HepG2 (cell line): ENCODE data around the gene ANKRD11. TPM values are rescaled to one million over a fixed set of nuclear protein-coding genes. Genes with fewer than 3 reads are reported as not detected.

ENCODE experiments used
- ARNT2 ChIP-seq: sonication (generic); formaldehyde crosslinking; IDR thresholded peaks from 2 replicates; pipeline ENCODE4 v1.8.0; 2022; ENCODE audit warnings: mild to moderate bottlenecking, low read depth, missing genetic modification reagents, moderate library complexity
- ATAD3A ChIP-seq: sonication (generic); formaldehyde crosslinking; IDR thresholded peaks from 2 replicates; pipeline ENCODE4 v1.4.0; 2020; ENCODE audit warnings: missing genetic modification reagents
- ATF7-NPFF ChIP-seq: sonication (generic); formaldehyde crosslinking; IDR thresholded peaks from 2 replicates; pipeline ENCODE4 v1.8.1; 2023; ENCODE audit warnings: mild to moderate bottlenecking, low read depth, missing genetic modification reagents, moderate library complexity
- FOXA3 ChIP-seq: IDR thresholded peaks from 2 replicates; pipeline ENCODE4 v1.6.1; 2016; ENCODE audit warnings: missing genetic modification reagents, missing compliant biosample characterization
- IKZF1 ChIP-seq: fragments of 450-650 bp; IDR thresholded peaks from 2 replicates; pipeline ENCODE4 v1.7.1; 2016
- MEF2D ChIP-seq: sonication (generic); formaldehyde crosslinking; IDR thresholded peaks from 2 replicates; pipeline ENCODE4 v1.5.1; 2020; ENCODE audit warnings: mild to moderate bottlenecking, missing genetic modification reagents
- MXI1 ChIP-seq: IDR thresholded peaks from 3 replicates; pipeline ENCODE4 v1.6.1; 2012; ENCODE audit warnings: low read depth, low read length, inconsistent platforms, borderline replicate concordance
- ONECUT2 ChIP-seq: sonication (generic); formaldehyde crosslinking; IDR thresholded peaks from 2 replicates; pipeline ENCODE4 v1.4.0; 2020; ENCODE audit warnings: missing genetic modification reagents
- PITX1 ChIP-seq: sonication (generic); formaldehyde crosslinking; IDR thresholded peaks from 2 replicates; pipeline ENCODE4 v1.5.1; 2020; ENCODE audit warnings: mild to moderate bottlenecking, missing genetic modification reagents
- SIN3B ChIP-seq: fragments of 150-350 bp; IDR thresholded peaks from 2 replicates; pipeline ENCODE4 v1.6.1; 2014; ENCODE audit warnings: low read length
- SMAD3 ChIP-seq: sonication (generic); formaldehyde crosslinking; IDR thresholded peaks from 2 replicates; pipeline ENCODE4 v1.4.0; 2020; ENCODE audit warnings: missing genetic modification reagents
- ZC3H4 ChIP-seq: sonication (generic); formaldehyde crosslinking; IDR thresholded peaks from 2 replicates; pipeline ENCODE4 v1.4.0; 2020; ENCODE audit warnings: missing genetic modification reagents, borderline replicate concordance
- ZNF17 ChIP-seq: sonication (generic); formaldehyde crosslinking; IDR thresholded peaks from 2 replicates; pipeline ENCODE4 v1.5.0; 2020; ENCODE audit warnings: mild to moderate bottlenecking, missing genetic modification reagents
- ZNF234 ChIP-seq: sonication (generic); formaldehyde crosslinking; conservative IDR thresholded peaks from 2 replicates; pipeline ENCODE4 v1.5.1; 2020; ENCODE audit warnings: mild to moderate bottlenecking, missing genetic modification reagents
- ZNF549 ChIP-seq: sonication (generic); formaldehyde crosslinking; IDR thresholded peaks from 2 replicates; pipeline ENCODE4 v1.5.0; 2020; ENCODE audit warnings: missing genetic modification reagents
- ZNF562 ChIP-seq: sonication (generic); formaldehyde crosslinking; IDR thresholded peaks from 2 replicates; pipeline ENCODE4 v1.8.0; 2022; ENCODE audit warnings: missing genetic modification reagents, borderline replicate concordance
- ZNF777 ChIP-seq: sonication (generic); formaldehyde crosslinking; IDR thresholded peaks from 2 replicates; pipeline ENCODE4 v1.4.0; 2020; ENCODE audit warnings: missing genetic modification reagents
- ZSCAN12 ChIP-seq: sonication (generic); formaldehyde crosslinking; IDR thresholded peaks from 2 replicates; pipeline ENCODE4 v1.9.0; 2021; ENCODE audit warnings: mild to moderate bottlenecking, missing genetic modification reagents
- polyA plus RNA-seq, 8 experiments: library from polyadenylated mRNA; depleted of rRNA in 3 of 8; stranded (reverse) in 7 of 8; unstranded in 1 of 8; fragments of >200 nt; fragmentation: Illumina TruSeq in 4 of 8; extraction: Trizol in 4 of 8; gene quantifications; 2 replicates each; pipeline versions ENCODE4 v1.2.1 to v1.2.3, GENCODE V29; 2011 to 2016; ENCODE audit warnings: low read depth in 4 of 8, missing spikeins in 1 of 8, mixed read lengths in 1 of 8; ENCODE audit not compliant: insufficient read depth in 1 of 8
- total RNA-seq, 5 experiments: library from RNA; depleted of rRNA; stranded (reverse); fragments of >200 nt; fragmentation: Illumina TruSeq; extraction: Trizol; gene quantifications; 2 replicates each; pipeline ENCODE4 v1.2.3, GENCODE V29; 2016; ENCODE audit warnings: low read depth in 1 of 5
- TF ChIP-seq, protein P1 (sequence below): sonication (generic); formaldehyde crosslinking; IDR thresholded peaks from 2 replicates; pipeline ENCODE4 v1.4.0; 2020; ENCODE audit warnings: mild to moderate bottlenecking, missing genetic modification reagents
- TF ChIP-seq, protein P2 (sequence below): sonication (generic); formaldehyde crosslinking; IDR thresholded peaks from 2 replicates; pipeline ENCODE4 v1.4.0; 2020; ENCODE audit warnings: missing genetic modification reagents, borderline replicate concordance
- TF ChIP-seq, protein P3 (sequence below): sonication (generic); formaldehyde crosslinking; IDR thresholded peaks from 2 replicates; pipeline ENCODE4 v1.4.0; 2020; ENCODE audit warnings: missing genetic modification reagents
- TF ChIP-seq, protein P4 (sequence below): sonication (generic); formaldehyde crosslinking; IDR thresholded peaks from 2 replicates; pipeline ENCODE4 v1.9.0; 2022; ENCODE audit warnings: low read depth, missing genetic modification reagents
- TF ChIP-seq, protein P5 (sequence below): sonication (generic); formaldehyde crosslinking; IDR thresholded peaks from 2 replicates; pipeline ENCODE4 v1.5.0; 2020; ENCODE audit warnings: missing genetic modification reagents, mild to moderate bottlenecking, borderline replicate concordance

ANKRD11 gene
- total and polyA plus RNA-seq, 2 of the 13 experiments (the other 11 are each of a cell fraction or from before 2014, with no cell fraction given), result 21.4 to 38.4 TPM

DNA sequence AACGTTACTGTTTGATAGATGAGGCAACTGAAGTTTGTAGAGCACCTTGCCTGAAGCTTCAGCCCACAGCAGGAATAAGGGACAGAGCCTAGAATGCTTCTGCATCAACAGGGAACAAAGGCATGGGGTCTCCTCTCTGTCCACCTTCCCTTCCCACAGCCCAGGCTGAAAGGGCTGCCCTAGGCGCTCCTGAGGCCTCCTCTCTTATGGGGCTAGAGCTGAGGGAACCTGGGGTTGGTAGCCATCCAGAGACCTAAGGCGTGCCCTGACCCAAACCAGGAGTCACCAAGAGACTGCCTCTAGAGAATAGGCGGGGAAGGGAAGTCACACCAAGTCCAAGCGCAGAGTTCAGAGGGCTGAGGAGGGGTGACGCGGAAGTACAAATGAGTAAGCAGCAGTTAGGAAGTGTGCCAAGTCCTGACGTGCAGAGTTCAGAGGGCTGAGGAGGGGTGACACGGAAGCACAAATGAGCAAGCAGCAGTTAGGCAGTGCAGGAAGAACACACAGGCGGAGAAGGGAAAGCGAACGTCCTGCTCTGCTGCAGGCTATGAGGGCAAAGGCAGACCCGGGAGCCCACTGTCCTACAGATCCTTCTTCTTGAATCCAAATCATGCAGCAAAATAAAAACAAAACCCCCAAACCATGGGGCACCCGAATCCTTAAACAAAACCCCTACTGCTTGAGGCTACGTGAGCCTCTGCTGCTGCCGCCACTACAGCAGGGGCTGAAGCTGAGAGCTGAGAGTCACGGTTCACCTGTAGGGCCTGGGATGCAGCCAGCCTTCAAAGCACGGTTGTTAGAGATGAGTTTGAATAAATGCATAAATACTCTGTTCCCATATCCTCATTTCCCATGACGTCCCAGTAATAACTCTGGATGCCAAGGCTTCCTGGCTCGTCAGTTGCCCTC lies 15.1 kb upstream of the ANKRD11 start (continued):
- TF ChIP-seq, protein P1, sequence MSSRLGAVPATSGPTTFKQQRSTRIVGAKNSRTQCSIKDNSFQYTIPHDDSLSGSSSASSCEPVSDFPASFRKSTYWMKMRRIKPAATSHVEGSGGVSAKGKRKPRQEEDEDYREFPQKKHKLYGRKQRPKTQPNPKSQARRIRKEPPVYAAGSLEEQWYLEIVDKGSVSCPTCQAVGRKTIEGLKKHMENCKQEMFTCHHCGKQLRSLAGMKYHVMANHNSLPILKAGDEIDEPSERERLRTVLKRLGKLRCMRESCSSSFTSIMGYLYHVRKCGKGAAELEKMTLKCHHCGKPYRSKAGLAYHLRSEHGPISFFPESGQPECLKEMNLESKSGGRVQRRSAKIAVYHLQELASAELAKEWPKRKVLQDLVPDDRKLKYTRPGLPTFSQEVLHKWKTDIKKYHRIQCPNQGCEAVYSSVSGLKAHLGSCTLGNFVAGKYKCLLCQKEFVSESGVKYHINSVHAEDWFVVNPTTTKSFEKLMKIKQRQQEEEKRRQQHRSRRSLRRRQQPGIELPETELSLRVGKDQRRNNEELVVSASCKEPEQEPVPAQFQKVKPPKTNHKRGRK (CRISPR knock-in tag), result no peak
- TF ChIP-seq, protein P2, sequence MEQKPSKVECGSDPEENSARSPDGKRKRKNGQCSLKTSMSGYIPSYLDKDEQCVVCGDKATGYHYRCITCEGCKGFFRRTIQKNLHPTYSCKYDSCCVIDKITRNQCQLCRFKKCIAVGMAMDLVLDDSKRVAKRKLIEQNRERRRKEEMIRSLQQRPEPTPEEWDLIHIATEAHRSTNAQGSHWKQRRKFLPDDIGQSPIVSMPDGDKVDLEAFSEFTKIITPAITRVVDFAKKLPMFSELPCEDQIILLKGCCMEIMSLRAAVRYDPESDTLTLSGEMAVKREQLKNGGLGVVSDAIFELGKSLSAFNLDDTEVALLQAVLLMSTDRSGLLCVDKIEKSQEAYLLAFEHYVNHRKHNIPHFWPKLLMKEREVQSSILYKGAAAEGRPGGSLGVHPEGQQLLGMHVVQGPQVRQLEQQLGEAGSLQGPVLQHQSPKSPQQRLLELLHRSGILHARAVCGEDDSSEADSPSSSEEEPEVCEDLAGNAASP (CRISPR knock-in tag), result peak; percentile 86
- TF ChIP-seq ZSCAN12 (CRISPR knock-in tag) (no peak), ONECUT2 (CRISPR knock-in tag) (no peak), MEF2D (CRISPR knock-in tag) (peak; percentile 96), ZC3H4 (CRISPR knock-in tag) (no peak), ATF7-NPFF (CRISPR knock-in tag) (peak; percentile 53; the same call in 1 of the 2 replicates), ARNT2 (peak; percentile 77; the same call in 1 of the 2 replicates), ZNF549 (CRISPR knock-in tag) (no peak), PITX1 (CRISPR knock-in tag) (peak; percentile 91), SMAD3 (peak; percentile 64; the same call in 1 of the 2 replicates), ZNF777 (CRISPR knock-in tag) (no peak), ATAD3A (no peak), MXI1 (peak; percentile 94; the same call in 1 of the 3 replicates), FOXA3 (CRISPR knock-in tag) (peak; percentile 87), IKZF1 (no peak), ZNF562 (no peak), SIN3B (peak; percentile 44), ZNF17 (CRISPR knock-in tag) (peak; percentile 61; the same call in 1 of the 2 replicates), ZNF234 (CRISPR knock-in tag) (no peak)
- TF ChIP-seq, protein P3, sequence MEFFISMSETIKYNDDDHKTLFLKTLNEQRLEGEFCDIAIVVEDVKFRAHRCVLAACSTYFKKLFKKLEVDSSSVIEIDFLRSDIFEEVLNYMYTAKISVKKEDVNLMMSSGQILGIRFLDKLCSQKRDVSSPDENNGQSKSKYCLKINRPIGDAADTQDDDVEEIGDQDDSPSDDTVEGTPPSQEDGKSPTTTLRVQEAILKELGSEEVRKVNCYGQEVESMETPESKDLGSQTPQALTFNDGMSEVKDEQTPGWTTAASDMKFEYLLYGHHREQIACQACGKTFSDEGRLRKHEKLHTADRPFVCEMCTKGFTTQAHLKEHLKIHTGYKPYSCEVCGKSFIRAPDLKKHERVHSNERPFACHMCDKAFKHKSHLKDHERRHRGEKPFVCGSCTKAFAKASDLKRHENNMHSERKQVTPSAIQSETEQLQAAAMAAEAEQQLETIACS (CRISPR knock-in tag), result 0 out of 2 replicates have a peak, but pooled peaks have one; percentile 38
- TF ChIP-seq, protein P4, sequence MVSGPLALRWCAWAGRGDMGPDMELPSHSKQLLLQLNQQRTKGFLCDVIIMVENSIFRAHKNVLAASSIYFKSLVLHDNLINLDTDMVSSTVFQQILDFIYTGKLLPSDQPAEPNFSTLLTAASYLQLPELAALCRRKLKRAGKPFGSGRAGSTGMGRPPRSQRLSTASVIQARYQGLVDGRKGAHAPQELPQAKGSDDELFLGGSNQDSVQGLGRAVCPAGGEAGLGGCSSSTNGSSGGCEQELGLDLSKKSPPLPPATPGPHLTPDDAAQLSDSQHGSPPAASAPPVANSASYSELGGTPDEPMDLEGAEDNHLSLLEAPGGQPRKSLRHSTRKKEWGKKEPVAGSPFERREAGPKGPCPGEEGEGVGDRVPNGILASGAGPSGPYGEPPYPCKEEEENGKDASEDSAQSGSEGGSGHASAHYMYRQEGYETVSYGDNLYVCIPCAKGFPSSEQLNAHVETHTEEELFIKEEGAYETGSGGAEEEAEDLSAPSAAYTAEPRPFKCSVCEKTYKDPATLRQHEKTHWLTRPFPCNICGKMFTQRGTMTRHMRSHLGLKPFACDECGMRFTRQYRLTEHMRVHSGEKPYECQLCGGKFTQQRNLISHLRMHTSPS (CRISPR knock-in tag), result peak; percentile 39; the same call in 1 of the 2 replicates
- TF ChIP-seq, protein P5, sequence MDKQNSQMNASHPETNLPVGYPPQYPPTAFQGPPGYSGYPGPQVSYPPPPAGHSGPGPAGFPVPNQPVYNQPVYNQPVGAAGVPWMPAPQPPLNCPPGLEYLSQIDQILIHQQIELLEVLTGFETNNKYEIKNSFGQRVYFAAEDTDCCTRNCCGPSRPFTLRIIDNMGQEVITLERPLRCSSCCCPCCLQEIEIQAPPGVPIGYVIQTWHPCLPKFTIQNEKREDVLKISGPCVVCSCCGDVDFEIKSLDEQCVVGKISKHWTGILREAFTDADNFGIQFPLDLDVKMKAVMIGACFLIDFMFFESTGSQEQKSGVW (CRISPR knock-in tag), result no peak; the same call in 1 of the 2 replicates
